ENCODE measurements around the gene MT1E.
"Not testable (repeated sequence)": the region's sequence is repeated elsewhere in the genome, so short reads cannot be mapped to it uniquely, and the experiment has no call there.

The MT1E gene

GRCh38 chr16:56625140-56625942 lies at the start of gene MT1E:
Gene MT1E, plus strand, starts transcription at chr16:56625781. Its CDS starts 71 bp downstream, at chr16:56625852.
- no peak for DNase-seq

GRCh38 chr16:56576585-56577299 lies 48.8 kb upstream of the MT1E start:
- DNase-seq, result peak; percentile 82

- no peak for DNase-seq
Measured at GRCh38 chr16:56577300-56577625, 48.3 kb upstream of the MT1E start.

GRCh38 chr16:56580391-56581048 lies 45.1 kb upstream of the MT1E start:
- no peak for DNase-seq

- DNase-seq, result not testable (repeated sequence)
Measured at GRCh38 chr16:56582911-56583310, 42.7 kb upstream of the MT1E start.

- DNase-seq, result no peak
Measured at GRCh38 chr16:56583351-56584168, 42.0 kb upstream of the MT1E start.

GRCh38 chr16:56584276-56584675 lies 41.3 kb upstream of the MT1E start:
- DNase-seq, result no peak

- DNase-seq, result no peak
Measured at GRCh38 chr16:56588781-56589140, 36.8 kb upstream of the MT1E start.

GRCh38 chr16:56589141-56590039 lies 36.2 kb upstream of the MT1E start, which contains the start of gene MT3:
Gene MT3, plus strand, starts transcription at chr16:56589528. Its CDS starts 63 bp downstream, at chr16:56589591.
- DNase-seq, result no peak

- DNase-seq, result no peak
Measured at GRCh38 chr16:56591377-56592060, 34.1 kb upstream of the MT1E start.

GRCh38 chr16:56593573-56594291 lies 31.8 kb upstream of the MT1E start:
- no peak for DNase-seq

GRCh38 chr16:56594292-56594619 lies 31.3 kb upstream of the MT1E start:
- DNase-seq, result no peak

- DNase-seq, result peak; percentile 54
Measured at GRCh38 chr16:56600398-56600999, 25.1 kb upstream of the MT1E start.

- DNase-seq, result no peak
Measured at GRCh38 chr16:56601325-56601724, 24.3 kb upstream of the MT1E start.

GRCh38 chr16:56603589-56603988 lies 22.0 kb upstream of the MT1E start:
- DNase-seq, result no peak

- DNase-seq, result no peak
Measured at GRCh38 chr16:56604966-56605365, 20.6 kb upstream of the MT1E start.

- no peak for DNase-seq
Measured at GRCh38 chr16:56605475-56605874, 20.1 kb upstream of the MT1E start.

GRCh38 chr16:56606071-56606475 lies 19.5 kb upstream of the MT1E start:
- no peak for DNase-seq

- no peak for DNase-seq
Measured at GRCh38 chr16:56606476-56607108, 19.0 kb upstream of the MT1E start.

GRCh38 chr16:56607109-56607618 lies 18.4 kb upstream of the MT1E start:
- no peak for DNase-seq
